ENCODE data around the gene LRFN2.

- TF ChIP-seq CTCF (IDR thresholded peaks at IDR 0.05; ENCODE audit: insufficient read depth, low read depth, low read length) = no peak
- TF ChIP-seq EZH2 (IDR thresholded peaks at IDR 0.05; ENCODE audit: insufficient read depth, low read length) = no peak
Observed at GRCh38 chr6:40610229-40610628, 23.1 kb upstream of the LRFN2 start.

All from astrocyte (in vitro differentiated cells and primary cell).